Measurements from ENCODE around the gene PACS2.

The PACS2 gene

DNA sequence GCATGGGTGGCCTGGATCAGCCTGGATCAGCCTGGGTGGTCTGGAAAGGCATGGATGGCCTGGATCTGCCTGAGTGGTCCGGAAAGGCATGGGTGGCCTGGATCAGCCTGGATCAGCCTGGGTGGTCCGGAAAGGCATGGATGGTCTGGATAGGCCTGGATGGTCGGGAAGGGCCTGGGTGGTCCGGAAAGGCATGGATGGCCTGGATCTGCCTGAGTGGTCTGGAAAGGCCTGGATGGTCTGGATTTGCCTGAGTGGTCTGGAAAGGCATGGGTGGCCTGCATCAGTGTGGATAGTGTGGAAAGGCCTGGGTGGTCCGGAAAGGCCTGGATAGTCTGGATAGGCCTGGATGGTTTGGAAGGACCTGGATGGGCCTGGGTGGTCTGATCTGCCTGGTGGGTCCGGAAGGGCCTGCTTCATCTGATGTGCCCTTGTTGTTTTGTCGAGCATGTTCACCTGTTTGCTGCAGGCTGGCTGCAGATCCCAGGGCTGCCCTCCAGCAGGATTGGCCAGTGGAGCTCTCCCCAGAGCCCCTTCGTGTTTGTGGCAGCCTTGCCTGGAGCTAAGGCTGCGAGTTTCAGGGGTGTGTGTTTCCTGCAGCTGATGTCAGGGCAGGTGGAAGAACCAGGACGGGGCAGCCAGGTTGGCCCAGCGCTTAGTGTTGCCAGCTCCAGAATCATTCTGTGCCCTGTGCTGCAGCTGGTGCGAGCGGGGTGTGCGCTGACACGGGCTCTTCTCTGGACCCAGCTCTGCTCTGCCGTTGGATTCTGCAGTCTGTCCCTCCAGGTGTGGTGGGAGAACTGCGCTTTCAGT, 64.5 kb downstream of the PACS2 start:
- Histone ChIP-seq H3K27me3 (replicated peaks; ENCODE audit: control insufficient read depth, insufficient read depth, low read length, poor library complexity, severe bottlenecking) (no peaks in the 10 kb centered on the region), H3K9me3 (ENCODE audit: control insufficient read depth, low read length) (no peaks in the 10 kb centered on the region), H3K4me1 (ENCODE audit: control insufficient read depth, insufficient read depth, low read length, poor library complexity, severe bottlenecking) (no peaks in the 10 kb centered on the region), H3K27ac (ENCODE audit: insufficient read depth, low read length, poor library complexity, severe bottlenecking) (no peak overlapping the region), H3K36me3 (ENCODE audit: control insufficient read depth, insufficient read depth, low read length) (no peaks in the 10 kb centered on the region), H3K4me3 (ENCODE audit: insufficient read depth, low read depth, low read length, poor library complexity, severe bottlenecking) (no peak overlapping the region)
- DNase-seq = no peak

DNA sequence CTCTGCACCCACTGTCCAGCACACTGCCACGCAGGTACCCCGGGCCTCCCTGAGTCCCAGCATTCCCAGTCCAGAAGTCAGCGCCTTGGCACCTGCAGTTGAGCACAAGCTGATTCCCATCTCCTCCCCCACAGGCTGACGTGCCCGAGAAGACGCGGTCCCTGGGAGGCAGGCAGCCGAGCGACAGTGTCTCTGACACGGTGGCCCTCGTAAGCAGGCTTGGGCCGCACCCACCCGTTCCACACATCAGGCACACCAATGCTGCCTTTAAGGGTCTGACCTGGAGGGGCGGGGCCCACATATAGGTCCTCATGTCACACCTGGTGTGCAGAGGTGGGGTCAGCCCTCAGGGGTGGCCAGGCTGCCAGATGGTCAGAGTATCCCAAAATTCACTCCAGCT, 65.4 kb downstream of the PACS2 start:
- H3K4me3 ChIP-seq (ENCODE audit: insufficient read depth, low read depth, low read length, poor library complexity, severe bottlenecking) = no peak overlapping the region
- H3K9me3 ChIP-seq (ENCODE audit: control insufficient read depth, low read length) = no peaks in the 10 kb centered on the region
- H3K36me3 ChIP-seq (ENCODE audit: control insufficient read depth, insufficient read depth, low read length) = no peaks in the 10 kb centered on the region
- no peaks in the 10 kb centered on the region for H3K27me3 ChIP-seq (replicated peaks; ENCODE audit: control insufficient read depth, insufficient read depth, low read length, poor library complexity, severe bottlenecking)
- H3K4me1 ChIP-seq (ENCODE audit: control insufficient read depth, insufficient read depth, low read length, poor library complexity, severe bottlenecking) = no peaks in the 10 kb centered on the region
- H3K27ac ChIP-seq (ENCODE audit: insufficient read depth, low read length, poor library complexity, severe bottlenecking) = no peak overlapping the region
- DNase-seq = no peak

DNA sequence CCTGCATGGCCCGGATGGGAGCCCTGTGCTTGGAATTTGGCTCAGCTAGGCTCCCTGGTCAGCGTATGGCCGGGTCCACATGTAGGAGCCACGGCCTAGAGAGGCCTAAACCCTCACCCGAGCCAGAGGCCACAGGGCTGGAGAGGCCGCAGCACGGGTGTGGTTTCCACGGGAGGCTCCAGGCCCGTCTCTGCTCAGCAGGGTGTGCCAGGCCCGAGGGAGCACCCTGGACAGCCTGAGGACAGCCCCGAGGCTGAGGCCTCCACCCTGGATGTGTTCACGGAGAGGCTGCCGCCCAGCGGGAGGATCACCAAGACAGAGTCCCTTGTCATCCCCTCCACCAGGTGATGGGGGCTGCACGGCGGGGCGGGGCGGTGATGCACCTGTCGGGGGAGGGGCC, 66.2 kb downstream of the PACS2 start:
- Histone ChIP-seq H3K27ac (ENCODE audit: insufficient read depth, low read length, poor library complexity, severe bottlenecking) (no peak overlapping the region), H3K36me3 (ENCODE audit: control insufficient read depth, insufficient read depth, low read length) (peaks cover 4% of the 10 kb centered on the region), H3K4me1 (ENCODE audit: control insufficient read depth, insufficient read depth, low read length, poor library complexity, severe bottlenecking) (no peaks in the 10 kb centered on the region), H3K4me3 (ENCODE audit: insufficient read depth, low read depth, low read length, poor library complexity, severe bottlenecking) (no peak overlapping the region), H3K27me3 (replicated peaks; ENCODE audit: control insufficient read depth, insufficient read depth, low read length, poor library complexity, severe bottlenecking) (no peaks in the 10 kb centered on the region), H3K9me3 (ENCODE audit: control insufficient read depth, low read length) (no peaks in the 10 kb centered on the region)
- DNase-seq = no peak

DNA sequence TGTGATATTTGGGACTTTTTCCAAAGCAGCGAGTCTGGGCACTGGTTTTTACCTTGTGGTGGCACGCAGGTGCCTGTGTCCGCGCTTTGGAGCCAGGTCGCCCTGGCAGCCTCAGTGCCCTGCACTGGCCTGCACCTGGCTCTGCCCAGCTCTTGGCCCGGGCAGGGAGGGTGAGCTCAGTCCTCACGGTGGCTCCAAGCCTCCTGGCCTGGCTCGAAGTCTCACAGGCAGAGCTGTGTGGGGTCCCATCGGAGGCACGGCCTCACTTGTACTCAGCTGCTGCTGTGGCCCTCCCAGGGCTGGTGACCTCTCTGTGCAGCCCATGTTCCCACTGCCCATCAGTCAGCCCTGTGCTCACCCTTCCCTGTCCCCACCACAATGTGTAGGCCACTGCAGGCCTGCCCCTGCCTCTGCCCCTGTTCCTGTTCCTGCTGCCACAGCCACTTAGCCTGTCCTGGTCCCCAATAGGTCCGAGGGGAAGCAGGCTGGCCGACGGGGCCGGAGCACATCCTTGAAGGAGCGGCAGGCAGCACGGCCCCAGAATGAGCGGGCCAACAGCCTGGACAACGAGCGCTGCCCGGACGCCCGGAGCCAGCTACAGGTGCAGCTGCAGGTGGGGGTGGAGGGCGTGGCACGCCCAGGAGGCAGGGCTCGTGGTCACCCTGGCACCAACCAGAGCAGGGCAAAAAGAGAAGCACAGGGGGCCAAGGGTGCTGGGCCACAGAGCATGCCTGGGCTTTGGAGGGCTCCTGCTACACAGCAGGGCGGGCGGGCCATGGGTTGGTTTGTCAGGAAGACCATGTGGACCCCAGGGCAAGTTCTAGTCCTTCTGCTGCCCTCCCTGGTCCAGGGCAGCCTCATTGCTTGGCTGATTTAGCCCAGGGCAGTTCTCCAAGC, 67.1 kb downstream of the PACS2 start:
- no peak overlapping the region for H3K27ac ChIP-seq (ENCODE audit: insufficient read depth, low read length, poor library complexity, severe bottlenecking)
- no peak for DNase-seq
- no peak overlapping the region for H3K4me3 ChIP-seq (ENCODE audit: insufficient read depth, low read depth, low read length, poor library complexity, severe bottlenecking)
- no peaks in the 10 kb centered on the region for H3K4me1 ChIP-seq (ENCODE audit: control insufficient read depth, insufficient read depth, low read length, poor library complexity, severe bottlenecking)
- no peaks in the 10 kb centered on the region for H3K9me3 ChIP-seq (ENCODE audit: control insufficient read depth, low read length)
- H3K27me3 ChIP-seq (replicated peaks; ENCODE audit: control insufficient read depth, insufficient read depth, low read length, poor library complexity, severe bottlenecking) = no peaks in the 10 kb centered on the region
- peaks cover 4% of the 10 kb centered on the region for H3K36me3 ChIP-seq (ENCODE audit: control insufficient read depth, insufficient read depth, low read length)

DNA sequence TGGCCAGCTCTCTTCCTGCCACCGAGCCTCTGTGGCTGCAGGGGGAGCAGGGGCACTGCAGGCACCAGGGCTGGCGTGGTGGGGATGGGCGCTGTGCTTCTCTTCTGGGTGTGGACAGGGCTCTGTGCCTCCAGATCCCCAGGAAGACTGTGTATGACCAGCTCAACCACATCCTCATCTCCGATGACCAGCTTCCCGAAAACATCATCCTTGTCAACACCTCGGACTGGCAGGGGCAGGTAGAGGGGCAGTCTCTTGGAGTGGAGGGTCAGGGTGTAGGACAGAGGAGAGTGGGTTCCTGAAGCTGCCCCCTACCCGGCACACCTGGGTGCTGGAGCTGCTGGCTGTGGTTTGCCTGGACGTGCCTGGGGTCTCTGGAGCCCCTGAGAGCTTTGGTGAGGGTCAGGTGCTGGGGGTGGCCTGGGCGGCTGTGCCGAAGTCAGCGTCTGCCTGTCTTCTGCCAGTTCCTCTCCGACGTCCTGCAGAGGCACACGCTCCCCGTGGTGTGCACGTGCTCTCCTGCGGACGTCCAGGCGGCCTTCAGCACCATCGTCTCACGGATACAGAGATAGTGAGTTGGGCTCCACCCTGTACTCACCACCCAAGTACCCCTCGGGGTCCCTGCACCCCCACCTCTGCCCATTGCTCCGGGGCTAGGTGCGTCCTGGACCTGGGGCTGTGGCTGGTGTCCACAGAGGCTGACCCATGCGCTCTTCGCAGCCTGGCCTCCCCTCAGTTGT, 68.0 kb downstream of the PACS2 start:
- H3K9me3 ChIP-seq (ENCODE audit: control insufficient read depth, low read length) = no peaks in the 10 kb centered on the region
- H3K27me3 ChIP-seq (replicated peaks; ENCODE audit: control insufficient read depth, insufficient read depth, low read length, poor library complexity, severe bottlenecking) = no peaks in the 10 kb centered on the region
- H3K4me3 ChIP-seq (ENCODE audit: insufficient read depth, low read depth, low read length, poor library complexity, severe bottlenecking) = no peak overlapping the region
- no peak overlapping the region for H3K27ac ChIP-seq (ENCODE audit: insufficient read depth, low read length, poor library complexity, severe bottlenecking)
- no peak for DNase-seq
- H3K4me1 ChIP-seq (ENCODE audit: control insufficient read depth, insufficient read depth, low read length, poor library complexity, severe bottlenecking) = no peaks in the 10 kb centered on the region
- H3K36me3 ChIP-seq (ENCODE audit: control insufficient read depth, insufficient read depth, low read length) = peaks cover 4% of the 10 kb centered on the region

DNA sequence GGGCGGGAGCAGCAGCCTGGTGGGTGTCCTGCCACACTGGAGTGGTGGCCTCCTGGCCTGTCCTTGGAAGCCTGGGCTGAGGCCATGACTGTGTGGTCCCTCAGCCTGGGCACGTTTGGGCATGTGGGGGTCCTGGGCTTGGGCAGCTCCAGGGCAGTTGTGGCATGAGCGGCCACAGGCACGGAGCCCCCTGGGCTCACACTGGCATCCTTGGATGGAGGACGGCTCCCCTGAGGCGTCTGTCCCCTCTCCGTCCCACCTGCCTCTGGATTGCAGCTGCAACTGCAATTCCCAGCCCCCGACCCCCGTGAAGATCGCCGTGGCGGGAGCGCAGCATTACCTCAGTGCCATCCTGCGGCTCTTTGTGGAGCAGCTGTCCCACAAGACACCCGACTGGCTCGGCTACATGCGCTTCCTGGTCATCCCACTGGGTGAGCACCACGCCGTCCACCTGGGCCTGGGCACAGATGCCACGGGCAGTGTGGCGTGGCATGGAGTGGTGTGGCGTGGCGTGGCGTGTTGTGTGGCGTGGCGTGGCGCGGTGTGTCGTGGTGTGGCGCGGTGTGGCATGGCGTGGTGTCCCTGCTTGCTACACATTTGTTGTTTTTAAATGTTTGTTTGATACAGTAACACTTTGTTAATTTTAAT, 68.7 kb downstream of the PACS2 start:
- Histone ChIP-seq H3K27ac (ENCODE audit: insufficient read depth, low read length, poor library complexity, severe bottlenecking) (no peak overlapping the region), H3K4me3 (ENCODE audit: insufficient read depth, low read depth, low read length, poor library complexity, severe bottlenecking) (no peak overlapping the region), H3K4me1 (ENCODE audit: control insufficient read depth, insufficient read depth, low read length, poor library complexity, severe bottlenecking) (no peaks in the 10 kb centered on the region), H3K36me3 (ENCODE audit: control insufficient read depth, insufficient read depth, low read length) (peaks cover 4% of the 10 kb centered on the region), H3K9me3 (ENCODE audit: control insufficient read depth, low read length) (no peaks in the 10 kb centered on the region), H3K27me3 (replicated peaks; ENCODE audit: control insufficient read depth, insufficient read depth, low read length, poor library complexity, severe bottlenecking) (no peaks in the 10 kb centered on the region)
- no peak for DNase-seq

DNA sequence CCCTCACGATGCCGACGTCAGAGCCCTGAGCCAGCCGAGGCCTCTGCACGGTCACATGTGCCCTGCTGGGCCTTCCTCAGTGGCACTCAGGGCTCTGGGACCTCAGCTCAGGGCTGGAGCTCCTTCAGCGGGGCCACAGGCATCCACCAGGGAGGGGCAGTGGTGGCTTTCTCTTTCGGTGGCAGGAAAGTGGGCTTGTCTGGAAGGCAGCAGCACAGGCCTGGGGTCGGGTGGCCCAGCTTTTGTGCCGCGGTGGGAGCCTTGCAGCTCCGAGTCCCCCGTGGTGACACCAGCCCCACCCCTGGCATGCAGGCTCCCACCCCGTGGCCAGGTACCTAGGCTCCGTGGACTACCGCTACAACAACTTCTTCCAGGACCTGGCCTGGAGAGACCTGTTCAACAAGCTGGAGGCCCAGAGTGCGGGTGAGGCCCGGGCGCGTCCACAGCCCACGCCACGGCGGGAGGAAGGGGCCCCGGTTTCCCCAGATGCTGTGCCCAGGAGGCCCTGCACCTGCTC, 69.6 kb downstream of the PACS2 start:
- Histone ChIP-seq H3K27me3 (replicated peaks; ENCODE audit: control insufficient read depth, insufficient read depth, low read length, poor library complexity, severe bottlenecking) (no peaks in the 10 kb centered on the region), H3K36me3 (ENCODE audit: control insufficient read depth, insufficient read depth, low read length) (peaks cover 4% of the 10 kb centered on the region), H3K4me1 (ENCODE audit: control insufficient read depth, insufficient read depth, low read length, poor library complexity, severe bottlenecking) (no peaks in the 10 kb centered on the region), H3K9me3 (ENCODE audit: control insufficient read depth, low read length) (no peaks in the 10 kb centered on the region), H3K4me3 (ENCODE audit: insufficient read depth, low read depth, low read length, poor library complexity, severe bottlenecking) (no peak overlapping the region), H3K27ac (ENCODE audit: insufficient read depth, low read length, poor library complexity, severe bottlenecking) (no peak overlapping the region)
- DNase-seq = no peak

DNA sequence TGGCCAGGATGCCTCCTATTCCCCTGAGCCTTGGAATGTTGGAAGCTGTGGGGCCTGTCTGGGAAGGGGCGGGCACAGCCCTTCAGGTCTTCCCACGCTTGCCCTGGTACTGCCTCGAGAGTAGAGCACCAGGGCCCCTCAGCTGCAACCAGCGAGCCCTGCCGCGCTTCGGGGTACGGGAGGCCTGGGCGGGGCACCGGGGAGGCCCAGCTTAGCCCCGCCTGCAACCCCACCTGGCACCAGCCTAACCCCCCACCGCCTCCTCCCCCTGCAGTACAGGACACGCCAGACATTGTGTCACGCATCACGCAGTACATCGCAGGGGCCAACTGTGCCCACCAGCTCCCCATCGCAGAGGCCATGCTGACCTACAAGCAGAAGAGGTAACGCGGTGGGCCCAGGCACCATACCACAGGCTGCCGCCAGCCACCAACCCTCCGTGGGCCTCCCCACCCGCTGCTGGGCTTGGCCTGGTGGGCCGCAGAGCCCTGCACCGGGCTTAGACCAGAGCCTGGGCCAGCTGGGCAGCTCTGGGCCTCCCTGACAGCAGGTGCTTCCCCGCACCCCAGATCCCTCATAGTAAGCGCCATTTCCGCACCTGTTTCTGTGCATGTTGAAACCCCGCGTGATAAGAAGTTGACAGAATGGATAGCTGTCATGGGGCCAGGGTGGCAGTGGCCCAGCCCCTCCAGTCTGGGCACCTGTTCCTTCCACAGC, 70.2 kb downstream of the PACS2 start:
- Histone ChIP-seq H3K27me3 (replicated peaks; ENCODE audit: control insufficient read depth, insufficient read depth, low read length, poor library complexity, severe bottlenecking) (no peaks in the 10 kb centered on the region), H3K36me3 (ENCODE audit: control insufficient read depth, insufficient read depth, low read length) (peaks cover 4% of the 10 kb centered on the region), H3K9me3 (ENCODE audit: control insufficient read depth, low read length) (no peaks in the 10 kb centered on the region)

DNA sequence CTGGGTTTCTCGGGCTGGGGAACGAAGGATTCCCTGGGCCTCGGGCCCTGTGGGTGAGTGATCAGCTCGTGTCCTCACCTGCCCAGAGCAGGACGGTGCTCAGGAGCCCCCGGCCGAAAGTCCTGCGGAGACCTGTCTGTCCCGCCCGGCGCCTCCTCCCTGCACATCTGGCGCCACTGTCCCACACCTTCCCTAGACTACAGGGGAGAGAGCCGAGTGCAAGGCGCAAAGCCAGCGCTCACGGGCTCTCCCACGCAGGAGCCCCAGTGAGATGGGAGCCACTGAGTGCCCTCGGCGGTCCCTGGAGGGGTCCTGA, 70.7 kb downstream of the PACS2 start:
- H3K4me3 ChIP-seq (ENCODE audit: insufficient read depth, low read depth, low read length, poor library complexity, severe bottlenecking) = no peak overlapping the region
- no peaks in the 10 kb centered on the region for H3K27me3 ChIP-seq (replicated peaks; ENCODE audit: control insufficient read depth, insufficient read depth, low read length, poor library complexity, severe bottlenecking)
- H3K4me1 ChIP-seq (ENCODE audit: control insufficient read depth, insufficient read depth, low read length, poor library complexity, severe bottlenecking) = no peaks in the 10 kb centered on the region
- H3K36me3 ChIP-seq (ENCODE audit: control insufficient read depth, insufficient read depth, low read length) = peaks cover 4% of the 10 kb centered on the region
- no peaks in the 10 kb centered on the region for H3K9me3 ChIP-seq (ENCODE audit: control insufficient read depth, low read length)
- DNase-seq = no peak
- H3K27ac ChIP-seq (ENCODE audit: insufficient read depth, low read length, poor library complexity, severe bottlenecking) = no peak overlapping the region

More for the DNA sequence above, 70.2 kb downstream of the PACS2 start:
- DNase-seq = no peak
- H3K4me1 ChIP-seq (ENCODE audit: control insufficient read depth, insufficient read depth, low read length, poor library complexity, severe bottlenecking) = no peaks in the 10 kb centered on the region
- no peak overlapping the region for H3K27ac ChIP-seq (ENCODE audit: insufficient read depth, low read length, poor library complexity, severe bottlenecking)
- no peak overlapping the region for H3K4me3 ChIP-seq (ENCODE audit: insufficient read depth, low read depth, low read length, poor library complexity, severe bottlenecking)
